Testis (tissue), 3 donors: ENCODE data around the gene SLC4A1AP. TPM values are rescaled to one million over a fixed set of nuclear protein-coding genes. Genes with fewer than 3 reads are reported as not detected.

Experiments used
- DNase-seq: peaks from one replicate; pipeline ENCODE4 v3.0.0-alpha.2; 2019
- H3K27ac ChIP-seq, 2 donors: fragments of 200-600 bp; sonication (generic); one replicate each; pipeline ENCODE4 v1.5.1; 2019
- H3K27me3 ChIP-seq: fragments of 200-600 bp; sonication (generic); one replicate; pipeline ENCODE4 v1.5.1; 2019
- H3K36me3 ChIP-seq: fragments of 200-600 bp; sonication (generic); one replicate; pipeline ENCODE4 v1.5.1; 2017; ENCODE audit warnings: low read depth; ENCODE audit errors: missing control alignments
- H3K4me1 ChIP-seq: fragments of 200-600 bp; sonication (generic); one replicate; pipeline ENCODE4 v1.5.1; 2019
- H3K4me3 ChIP-seq, 2 donors: fragments of 200-600 bp; sonication (generic); one replicate each; pipeline ENCODE4 v1.5.1; 2017 to 2019
- H3K9me3 ChIP-seq: fragments of 200-600 bp; sonication (generic); one replicate; pipeline ENCODE4 v1.5.1; 2017
- CTCF ChIP-seq, 3 experiments: fragments of 450-650 bp in 2 of 3; fragments of 200-600 bp in 1 of 3; sonication (generic) in 1 of 3; IDR thresholded peaks; one replicate each; pipeline ENCODE4 v1.5.1; 2016 to 2019; ENCODE audit warnings: antibody characterized with exemption in 3 of 3, mild to moderate bottlenecking in 2 of 3, moderate library complexity in 1 of 3
- POLR2A ChIP-seq: fragments of 450-650 bp; IDR thresholded peaks from one replicate; pipeline ENCODE4 v1.6.1; 2017; ENCODE audit warnings: antibody characterized with exemption, mild to moderate bottlenecking, moderate library complexity
- WGBS, 2 donors: methylation state at CpG; one replicate each; pipeline ENCODE4 v1.1.5; 2018; 5-methylcytosine and 5-hydroxymethylcytosine counted together
- intact Hi-C: fragments of 100-400 bp; cut with DNase I; formaldehyde crosslinking; loops from one replicate; pipeline ENCODE4 v1.15.1; 2023; ENCODE audit warnings: low total_unique reads
- polyA plus RNA-seq: library from polyadenylated mRNA; stranded (reverse); fragments of 350-450 nt; fragmentation: Illumina TruSeq; extraction: RNeasy Lipid Tissue Mini Kit (QIAGEN cat#74804); gene quantifications from one replicate; pipeline ENCODE4 v1.2.3, GENCODE V29; 2014; ENCODE audit warnings: low read depth, low replicate concordance; ENCODE audit not compliant: insufficient read depth
- total RNA-seq, 2 donors: library from RNA; depleted of rRNA; stranded (reverse); fragments of >200 nt; gene quantifications; one replicate each; pipeline ENCODE4 v1.2.3, GENCODE V29; 2016

The SLC4A1AP gene
- total and polyA plus RNA-seq, 3 donors from 2014 or later: 55.3 to 60.5 (median 56.5) TPM

- H3K36me3 ChIP-seq: no peaks in the 10 kb centered on the region
- intact Hi-C loops: no loop called here
- H3K27ac ChIP-seq: no peak overlapping the region
Observed at GRCh38 chr2:27729614-27730013, 65.9 kb downstream of the SLC4A1AP start.

GRCh38 chr2:27730261-27730662 lies 66.6 kb downstream of the SLC4A1AP start:
- WGBS, 2 donors: 59 to 66% methylated on average over 3 of the region's 3 CpGs
- H3K27me3 ChIP-seq: no peaks in the 10 kb centered on the region
- TF ChIP-seq CTCF (IDR thresholded peaks at IDR 0.05) (no peak), POLR2A (no peak)
- peaks cover 10% of the 10 kb centered on the region for H3K4me1 ChIP-seq
- DNase-seq: no peak
- H3K36me3 ChIP-seq: no peaks in the 10 kb centered on the region
- no peak overlapping the region for H3K27ac ChIP-seq
- H3K4me3 ChIP-seq: no peak overlapping the region
- intact Hi-C loops: no loop called here
- no peaks in the 10 kb centered on the region for H3K9me3 ChIP-seq

More at GRCh38 chr2:27729614-27730013, 65.9 kb downstream of the SLC4A1AP start:
- H3K9me3 ChIP-seq: no peaks in the 10 kb centered on the region
- H3K4me3 ChIP-seq: no peak overlapping the region
- no peak for DNase-seq
- TF ChIP-seq CTCF (IDR thresholded peaks at IDR 0.05): no peak
- no peak for TF ChIP-seq POLR2A
- 96 to 97% methylated on average over 4 of the region's 4 CpGs for WGBS, 2 donors
- no peaks in the 10 kb centered on the region for H3K27me3 ChIP-seq
- H3K4me1 ChIP-seq: peaks cover 11% of the 10 kb centered on the region

- no peaks in the 10 kb centered on the region for H3K9me3 ChIP-seq
- H3K27me3 ChIP-seq: no peaks in the 10 kb centered on the region
- 53 to 66% methylated on average over 4 of the region's 4 CpGs for WGBS, 2 donors
- no peaks in the 10 kb centered on the region for H3K36me3 ChIP-seq
- no peak overlapping the region for H3K4me3 ChIP-seq
- no peak overlapping the region for H3K27ac ChIP-seq
- peaks cover 9% of the 10 kb centered on the region for H3K4me1 ChIP-seq
- intact Hi-C loops: no loop called here
- TF ChIP-seq POLR2A (no peak), CTCF (IDR thresholded peaks at IDR 0.05) (no peak)
- no peak for DNase-seq
Observed at GRCh38 chr2:27730980-27731691, 67.4 kb downstream of the SLC4A1AP start.

GRCh38 chr2:27734305-27734704 lies 70.6 kb downstream of the SLC4A1AP start:
- no peak for DNase-seq
- H3K4me1 ChIP-seq: peaks cover 9% of the 10 kb centered on the region
- no peak overlapping the region for H3K27ac ChIP-seq
- TF ChIP-seq CTCF (IDR thresholded peaks at IDR 0.05) (no peak), POLR2A (no peak)
- 86 to 90% methylated on average over 1 of the region's 1 CpG for WGBS, 2 donors
- H3K27me3 ChIP-seq: no peaks in the 10 kb centered on the region
- intact Hi-C loops: no loop called here
- no peaks in the 10 kb centered on the region for H3K36me3 ChIP-seq
- H3K4me3 ChIP-seq: no peak overlapping the region
- H3K9me3 ChIP-seq: no peaks in the 10 kb centered on the region
